Sigmoid colon (tissue), 7 donors: ENCODE data around the gene EPYC. TPM values are rescaled to one million over a fixed set of nuclear protein-coding genes. Genes with fewer than 3 reads are reported as not detected.

Source experiments
- DNase-seq: peaks from one replicate; pipeline ENCODE4 v3.0.0-alpha.2; 2019
- H3K27ac ChIP-seq, 4 donors: fragments of 200-600 bp; sonication (generic); one replicate each; pipeline ENCODE4 v1.5.1; 2016 to 2019; ENCODE audit warnings: mild to moderate bottlenecking in 1 of 4
- H3K27me3 ChIP-seq, 3 donors: fragments of 200-600 bp; sonication (generic); one replicate each; pipeline ENCODE4 v1.5.1; 2019; ENCODE audit warnings: mild to moderate bottlenecking in 1 of 3
- H3K36me3 ChIP-seq, 4 donors: fragments of 200-600 bp; sonication (generic); one replicate each; pipeline ENCODE4 v1.5.1; 2016 to 2019
- H3K4me1 ChIP-seq, 4 donors: fragments of 200-600 bp; sonication (generic); one replicate each; pipeline ENCODE4 v1.5.1; 2017 to 2019
- H3K4me3 ChIP-seq, 4 donors: fragments of 200-600 bp; sonication (generic); one replicate each; pipeline ENCODE4 v1.5.1; 2017 to 2019; ENCODE audit warnings: mild to moderate bottlenecking in 2 of 4, moderate library complexity in 1 of 4
- H3K9me3 ChIP-seq, 4 donors: fragments of 200-600 bp in 3 of 4; sonication (generic) in 3 of 4; one replicate each; pipeline versions ENCODE4 v1.5.1 to v1.6.1; 2013 to 2019
- EP300 ChIP-seq, 4 donors: sonication (generic); formaldehyde crosslinking; IDR thresholded peaks; one replicate each; pipeline ENCODE4 v1.6.1; 2017; ENCODE audit warnings: antibody characterized with exemption in 4 of 4
- POLR2A ChIP-seq, 2 donors: fragments of 450-650 bp; IDR thresholded peaks; one replicate each; pipeline ENCODE4 v1.6.1; 2016; ENCODE audit warnings: antibody characterized with exemption in 2 of 2, mild to moderate bottlenecking in 2 of 2, moderate library complexity in 2 of 2
- POLR2AphosphoS5 ChIP-seq, 4 donors: sonication (generic); formaldehyde crosslinking; IDR thresholded peaks; one replicate each; pipeline ENCODE4 v1.6.1; 2017; ENCODE audit warnings: antibody characterized with exemption in 4 of 4
- WGBS, 2 donors: extraction: QIAGEN DNeasy Blood & Tissue Kit; methylation state at CpG; one replicate each; pipeline ENCODE4 v1.1.7; 2013; 5-methylcytosine and 5-hydroxymethylcytosine counted together
- intact Hi-C: fragments of 100-400 bp; cut with DNase I; formaldehyde crosslinking; loops from one replicate; pipeline ENCODE4 v1.15.1; 2023
- polyA plus RNA-seq, 3 donors: library from polyadenylated mRNA; stranded (reverse); fragments of 200-250 nt; gene quantifications; one replicate each; pipeline ENCODE4 v1.2.3, GENCODE V29; 2013
- total RNA-seq, 4 donors: library from RNA; depleted of rRNA; stranded (reverse); fragments of >200 nt; gene quantifications; one replicate each; pipeline ENCODE4 v1.1.0, GENCODE V29; 2016
- TF ChIP-seq, protein P1 (sequence below), 4 experiments: fragments of 450-650 bp in 3 of 4; fragments of 200-600 bp in 1 of 4; IDR thresholded peaks; one replicate each; pipeline ENCODE4 v1.5.1; 2016 to 2019; ENCODE audit warnings: antibody characterized with exemption in 4 of 4, mild to moderate bottlenecking in 3 of 4, moderate library complexity in 2 of 4
- donor health status: healthy with polysubstance abuse.
- donor health status: Bipolar disorder and iron deficiency.
- donor health status: healthy.

Gene EPYC
- total and polyA plus RNA-seq, 7 donors: 0.09 TPM; not detected in 6

DNA sequence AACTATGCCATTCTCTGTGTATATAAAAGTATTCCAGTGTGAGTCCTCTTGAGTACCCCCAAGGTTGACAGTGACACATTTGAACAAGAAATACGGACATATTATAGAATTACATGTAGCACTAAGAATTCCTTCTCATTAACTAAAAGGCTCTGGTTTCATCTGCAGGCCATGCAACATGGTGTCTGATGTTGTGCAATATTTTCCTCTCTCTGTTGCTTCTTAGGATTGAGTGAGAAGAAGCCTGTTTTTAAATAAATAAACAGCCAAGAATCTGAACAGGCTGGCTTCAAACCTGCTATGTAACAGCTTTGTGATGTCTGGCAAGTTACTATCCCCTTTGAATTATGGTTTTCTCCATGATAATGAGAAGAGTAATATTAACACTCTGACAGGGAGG, 27.5 kb downstream of the EPYC start:
- H3K9me3 ChIP-seq: no peaks in the 10 kb centered on the region
- no peaks in the 10 kb centered on the region for H3K36me3 ChIP-seq
- intact Hi-C loops: no loop called here
- peak overlapping the region in 1 of 4 donors; percentile 44 for H3K27ac ChIP-seq
- H3K4me1 ChIP-seq: peaks cover 0 to 3% (median 1%) of the 10 kb centered on the region in 4 donors
- no peak for DNase-seq
- H3K4me3 ChIP-seq: no peak overlapping the region
- 86 to 89% methylated on average over 1 of the region's 1 CpG for WGBS, 2 donors
- TF ChIP-seq POLR2A (IDR thresholded peaks at IDR 0.05) (no peak), EP300 (IDR thresholded peaks at IDR 0.05) (no peak), POLR2AphosphoS5 (IDR thresholded peaks at IDR 0.05) (no peak)
- TF ChIP-seq, protein P1, sequence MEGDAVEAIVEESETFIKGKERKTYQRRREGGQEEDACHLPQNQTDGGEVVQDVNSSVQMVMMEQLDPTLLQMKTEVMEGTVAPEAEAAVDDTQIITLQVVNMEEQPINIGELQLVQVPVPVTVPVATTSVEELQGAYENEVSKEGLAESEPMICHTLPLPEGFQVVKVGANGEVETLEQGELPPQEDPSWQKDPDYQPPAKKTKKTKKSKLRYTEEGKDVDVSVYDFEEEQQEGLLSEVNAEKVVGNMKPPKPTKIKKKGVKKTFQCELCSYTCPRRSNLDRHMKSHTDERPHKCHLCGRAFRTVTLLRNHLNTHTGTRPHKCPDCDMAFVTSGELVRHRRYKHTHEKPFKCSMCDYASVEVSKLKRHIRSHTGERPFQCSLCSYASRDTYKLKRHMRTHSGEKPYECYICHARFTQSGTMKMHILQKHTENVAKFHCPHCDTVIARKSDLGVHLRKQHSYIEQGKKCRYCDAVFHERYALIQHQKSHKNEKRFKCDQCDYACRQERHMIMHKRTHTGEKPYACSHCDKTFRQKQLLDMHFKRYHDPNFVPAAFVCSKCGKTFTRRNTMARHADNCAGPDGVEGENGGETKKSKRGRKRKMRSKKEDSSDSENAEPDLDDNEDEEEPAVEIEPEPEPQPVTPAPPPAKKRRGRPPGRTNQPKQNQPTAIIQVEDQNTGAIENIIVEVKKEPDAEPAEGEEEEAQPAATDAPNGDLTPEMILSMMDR (IDR thresholded peaks at IDR 0.05): no peak
- H3K27me3 ChIP-seq: no peaks in the 10 kb centered on the region

DNA sequence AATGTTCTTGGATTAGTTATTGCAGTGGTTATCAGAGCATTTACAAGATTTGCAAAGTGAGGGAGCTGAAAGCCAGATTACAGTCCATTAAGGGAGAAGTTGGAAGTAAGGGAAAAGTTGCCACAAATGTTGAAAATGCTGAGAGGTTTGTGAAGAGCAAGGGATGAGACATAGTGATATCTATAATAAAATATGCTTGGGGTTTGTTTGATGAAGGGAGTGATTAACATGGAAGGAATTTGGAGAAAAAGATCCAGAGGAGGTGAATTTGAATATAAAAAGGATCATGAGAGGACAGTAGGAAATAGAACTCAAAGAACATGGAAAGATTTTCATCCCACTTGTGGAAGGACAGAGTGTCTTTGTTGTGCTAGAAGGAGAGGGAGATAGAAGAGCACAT, 30.5 kb downstream of the EPYC start:
- Histone ChIP-seq H3K36me3 (no peaks in the 10 kb centered on the region), H3K4me3 (no peak overlapping the region), H3K4me1 (peaks cover 0 to 7% (median 1%) of the 10 kb centered on the region in 4 donors), H3K27me3 (no peaks in the 10 kb centered on the region), H3K27ac (no peak overlapping the region), H3K9me3 (no peaks in the 10 kb centered on the region)
- intact Hi-C loops: no loop called here
- no peak for TF ChIP-seq POLR2A (IDR thresholded peaks at IDR 0.05)
- TF ChIP-seq, protein P1 (IDR thresholded peaks at IDR 0.05): no peak
- DNase-seq: no peak

DNA sequence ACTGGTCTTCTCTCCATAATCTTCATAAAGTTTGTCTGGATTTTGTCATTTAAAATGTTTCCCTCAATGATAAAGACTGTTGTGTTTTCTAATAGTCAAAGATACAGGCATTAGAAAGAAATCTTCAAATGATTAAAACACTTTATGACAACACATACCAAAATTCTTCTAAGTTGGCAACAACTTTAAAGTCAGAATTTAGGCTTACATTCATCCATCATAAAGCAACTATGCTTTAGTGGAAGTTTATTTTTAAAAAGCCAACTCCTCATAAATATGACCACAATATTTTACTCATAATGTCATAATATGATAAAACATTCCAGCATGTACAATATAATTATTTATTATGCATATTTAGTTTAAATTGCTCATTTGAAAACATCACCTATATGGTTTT, 32.5 kb downstream of the EPYC start:
- no peaks in the 10 kb centered on the region for H3K27me3 ChIP-seq
- H3K4me3 ChIP-seq: no peak overlapping the region
- intact Hi-C loops: no loop called here
- H3K9me3 ChIP-seq: no peaks in the 10 kb centered on the region
- DNase-seq: no peak
- peaks cover 0 to 7% (median 0%) of the 10 kb centered on the region in 4 donors for H3K4me1 ChIP-seq
- H3K27ac ChIP-seq: no peak overlapping the region
- no peaks in the 10 kb centered on the region for H3K36me3 ChIP-seq
- TF ChIP-seq, protein P1 (IDR thresholded peaks at IDR 0.05): no peak
- TF ChIP-seq POLR2A (IDR thresholded peaks at IDR 0.05): no peak
- no peak for TF ChIP-seq POLR2AphosphoS5 (IDR thresholded peaks at IDR 0.05)
- no peak for TF ChIP-seq EP300 (IDR thresholded peaks at IDR 0.05)

DNA sequence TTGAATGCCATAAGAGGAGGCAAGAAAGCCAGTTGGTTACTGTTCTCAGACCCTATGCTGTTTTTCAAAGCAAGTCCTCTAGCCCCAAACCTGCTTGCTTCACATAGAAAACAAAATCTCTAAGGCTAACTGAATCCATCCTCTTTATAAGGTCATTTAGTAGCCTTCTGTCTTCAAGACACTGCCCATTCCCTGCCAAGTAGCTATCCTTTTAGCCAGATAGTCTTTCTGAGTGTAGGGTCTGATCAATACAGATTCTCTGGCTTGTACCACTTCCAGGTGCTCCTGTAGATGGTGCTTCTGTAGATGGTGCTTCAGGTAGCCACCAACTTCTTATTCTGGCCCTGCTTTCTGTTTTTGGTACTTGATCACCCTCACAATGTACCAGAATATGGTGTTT, 33.9 kb downstream of the EPYC start:
- intact Hi-C loops: no loop called here
- peaks cover 0 to 7% (median 0%) of the 10 kb centered on the region in 4 donors for H3K4me1 ChIP-seq
- H3K27me3 ChIP-seq: no peaks in the 10 kb centered on the region
- H3K27ac ChIP-seq: no peak overlapping the region
- DNase-seq: no peak
- H3K9me3 ChIP-seq: no peaks in the 10 kb centered on the region
- no peaks in the 10 kb centered on the region for H3K36me3 ChIP-seq
- TF ChIP-seq, protein P1 (IDR thresholded peaks at IDR 0.05): no peak
- TF ChIP-seq EP300 (IDR thresholded peaks at IDR 0.05) (no peak), POLR2A (IDR thresholded peaks at IDR 0.05) (no peak), POLR2AphosphoS5 (IDR thresholded peaks at IDR 0.05) (no peak)
- H3K4me3 ChIP-seq: no peak overlapping the region

DNA sequence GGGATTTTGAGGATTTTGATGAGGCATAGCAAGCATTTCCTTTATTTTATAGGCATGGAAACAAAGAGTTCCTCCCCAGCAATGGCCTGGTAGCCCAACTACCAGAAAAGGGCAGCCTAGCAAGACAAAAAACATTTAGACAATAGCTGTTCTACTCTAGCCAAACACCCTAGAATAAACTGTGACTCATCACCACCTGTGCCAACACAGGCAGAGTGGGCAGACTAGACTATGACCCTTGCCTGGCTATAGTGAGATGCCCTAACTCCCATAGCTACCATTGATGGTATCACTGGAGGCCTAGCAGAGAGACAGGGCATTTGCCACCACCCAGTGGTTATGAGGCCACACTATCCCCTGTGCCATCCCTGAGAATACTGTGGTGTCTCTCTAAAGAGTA, 34.3 kb downstream of the EPYC start:
- intact Hi-C loops: no loop called here
- TF ChIP-seq, protein P1 (IDR thresholded peaks at IDR 0.05): no peak
- no peak for TF ChIP-seq POLR2AphosphoS5 (IDR thresholded peaks at IDR 0.05)
- no peak for TF ChIP-seq POLR2A (IDR thresholded peaks at IDR 0.05)
- TF ChIP-seq EP300 (IDR thresholded peaks at IDR 0.05): no peak
- H3K27ac ChIP-seq: no peak overlapping the region

More for the DNA sequence above, 34.3 kb downstream of the EPYC start:
- Histone ChIP-seq H3K4me1 (peaks cover 0 to 7% (median 0%) of the 10 kb centered on the region in 4 donors), H3K36me3 (no peaks in the 10 kb centered on the region), H3K4me3 (no peak overlapping the region), H3K27me3 (no peaks in the 10 kb centered on the region), H3K9me3 (no peaks in the 10 kb centered on the region)
- DNase-seq: no peak
